ENCODE measurements around the gene PBX2.
A peak's percentile ranks its signal among the peaks of the same experiment; 100 is the strongest.

PBX2 gene

GRCh38 chr6:32170294-32170693 is 19.7 kb downstream of the PBX2 start:
- no peak for DNase-seq

GRCh38 chr6:32168807-32169591 is 21.0 kb downstream of the PBX2 start:
- no peak for DNase-seq

- DNase-seq = no peak
Observed at GRCh38 chr6:32168350-32168749, 21.7 kb downstream of the PBX2 start.

DNA sequence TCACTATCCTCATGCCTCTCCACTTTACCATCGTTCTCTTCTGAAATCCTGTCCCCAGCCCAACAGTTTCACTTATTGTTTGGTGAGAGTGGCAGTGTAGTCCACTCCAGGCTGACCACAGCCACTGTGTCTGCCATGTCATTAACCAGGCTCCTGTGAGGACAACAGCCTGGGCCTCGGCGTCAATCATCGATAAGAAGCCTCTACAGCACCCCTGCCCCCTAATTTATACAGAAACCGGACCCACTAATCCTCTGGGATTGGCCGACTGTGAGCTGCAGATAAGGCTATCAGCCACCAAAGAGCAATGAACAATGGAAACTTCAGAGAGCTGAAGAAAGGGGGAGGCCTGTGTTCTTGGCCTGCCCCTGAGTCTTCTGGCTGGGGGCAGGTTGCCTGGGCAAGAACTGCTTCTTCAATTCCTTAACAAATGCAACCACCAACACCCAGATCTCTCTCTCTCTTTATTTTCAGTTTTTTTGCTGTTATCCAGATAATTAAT is 22.2 kb downstream of the PBX2 start:
- no peak for DNase-seq

- DNase-seq = no peak
Observed at GRCh38 chr6:32167154-32167760, 22.7 kb downstream of the PBX2 start.

DNA sequence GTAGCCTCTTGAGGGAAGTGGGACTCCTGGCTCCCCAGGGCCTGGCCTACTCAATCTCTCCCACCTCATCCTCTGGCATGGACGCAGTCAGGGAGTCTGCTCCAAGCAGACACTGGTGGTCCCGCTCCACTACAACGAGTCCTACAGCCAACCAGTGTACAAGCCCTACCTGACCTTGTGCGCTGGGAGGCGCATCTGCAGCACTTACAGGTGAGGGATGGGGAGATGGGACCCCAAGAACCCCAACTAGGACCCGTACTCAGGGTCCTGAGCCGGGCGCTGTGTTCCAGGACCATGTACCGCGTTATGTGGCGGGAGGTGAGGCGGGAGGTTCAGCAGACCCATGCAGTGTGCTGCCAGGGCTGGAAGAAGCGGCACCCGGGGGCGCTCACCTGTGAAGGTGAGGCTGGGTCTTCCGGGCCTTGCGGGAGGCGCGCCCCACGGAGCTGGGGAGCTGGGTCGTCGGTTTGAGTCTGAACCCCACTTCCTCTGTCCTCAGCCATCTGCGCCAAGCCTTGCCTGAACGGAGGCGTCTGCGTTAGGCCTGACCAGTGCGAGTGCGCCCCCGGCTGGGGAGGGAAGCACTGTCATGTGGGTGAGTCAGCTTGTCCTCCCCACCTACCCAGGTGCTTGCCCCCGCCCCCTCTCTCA is 23.5 kb downstream of the PBX2 start:
- DNase-seq = no peak

DNA sequence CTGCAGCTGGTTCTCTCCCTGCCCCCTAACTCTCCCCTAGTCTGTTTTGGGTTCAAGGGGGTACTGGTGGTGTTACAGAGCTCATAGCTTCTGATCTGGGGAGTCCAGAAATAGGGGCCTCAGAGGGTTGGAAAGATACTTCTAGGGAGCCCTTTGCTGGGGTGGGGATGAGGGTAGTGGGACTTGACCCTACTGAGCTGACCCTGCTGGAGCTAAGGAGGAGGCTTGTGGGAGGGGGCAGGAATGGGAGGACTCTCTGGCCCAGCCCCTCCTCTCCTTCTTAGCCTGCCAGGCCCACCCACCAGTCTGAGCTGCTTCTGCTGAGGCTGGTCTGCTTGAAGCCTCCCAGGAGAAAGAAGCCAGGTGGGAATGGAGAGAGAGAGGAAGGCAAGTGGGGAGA is 25.7 kb downstream of the PBX2 start, which contains the start of gene EGFL8:
Gene EGFL8 (plus strand): TSS at position 301 of the 400 bp plus-strand sequence. CDS start 1,571 bp downstream, outside the sequence.
- DNase-seq = no peak

GRCh38 chr6:32163559-32164258 is 26.3 kb downstream of the PBX2 start:
- DNase-seq = no peak

DNA sequence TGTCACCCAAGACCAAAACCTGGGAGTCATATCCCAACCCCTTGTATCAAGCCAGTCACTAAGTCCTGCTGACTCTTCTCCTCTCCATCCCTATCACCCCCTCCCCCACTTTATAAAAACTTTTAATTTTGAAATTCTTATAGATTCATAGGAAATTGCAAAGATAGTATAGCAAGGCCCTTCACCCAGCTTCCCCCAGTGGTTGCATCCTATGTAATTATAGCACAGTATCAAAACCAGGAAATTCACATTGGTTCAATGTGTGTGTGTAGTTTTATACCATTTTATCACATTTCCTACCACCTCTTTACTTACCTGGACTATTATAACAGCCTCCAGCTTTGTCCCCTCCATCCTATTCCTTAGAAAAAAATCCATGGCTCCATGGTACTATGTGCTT is 31.9 kb downstream of the PBX2 start:
- DNase-seq = no peak

DNA sequence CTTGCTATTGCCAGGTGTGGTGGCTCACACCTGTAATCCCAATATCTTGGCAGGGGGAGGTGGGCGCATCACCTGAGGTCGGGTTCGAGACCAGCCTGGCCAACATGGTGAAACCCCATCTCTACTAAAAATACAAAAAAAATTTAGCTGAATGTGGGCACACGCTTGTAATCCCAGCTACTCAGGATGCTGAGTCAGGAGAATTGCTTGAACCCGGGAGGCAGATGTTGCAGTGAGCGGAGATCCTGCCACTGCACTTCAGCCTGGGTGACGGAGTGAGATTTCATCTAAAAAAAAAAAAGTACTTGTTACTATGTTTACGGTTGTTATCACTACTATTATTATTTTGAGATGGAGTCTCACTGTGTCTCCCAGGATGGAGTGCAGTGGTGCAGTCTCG is 33.1 kb downstream of the PBX2 start:
- no peak for DNase-seq

DNA sequence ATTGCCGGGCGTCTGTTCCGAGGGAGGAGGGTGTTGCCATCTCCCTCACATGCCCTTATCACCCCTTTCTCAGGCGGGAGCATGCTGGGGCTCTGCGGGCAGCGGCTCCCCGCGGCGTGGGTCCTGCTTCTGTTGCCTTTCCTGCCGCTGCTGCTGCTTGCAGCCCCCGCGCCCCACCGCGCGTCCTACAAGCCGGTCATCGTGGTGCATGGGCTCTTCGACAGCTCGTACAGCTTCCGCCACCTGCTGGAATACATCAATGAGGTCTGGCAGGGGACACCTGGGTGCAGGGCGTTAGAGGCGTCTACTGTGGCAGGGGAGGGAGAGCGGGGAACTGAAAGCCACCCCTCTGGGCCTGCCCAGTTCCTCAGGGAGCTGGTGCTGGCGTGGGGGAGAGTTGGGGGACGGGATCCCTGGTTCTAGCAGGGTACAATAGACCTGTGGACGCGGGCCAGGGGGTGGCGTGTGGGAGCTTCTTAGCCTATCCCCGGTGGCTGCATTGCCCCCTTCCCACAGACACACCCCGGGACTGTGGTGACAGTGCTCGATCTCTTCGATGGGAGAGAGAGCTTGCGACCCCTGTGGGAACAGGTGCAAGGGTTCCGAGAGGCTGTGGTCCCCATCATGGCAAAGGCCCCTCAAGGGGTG is 35.4 kb downstream of the PBX2 start:
- DNase-seq = peak; percentile 60

DNA sequence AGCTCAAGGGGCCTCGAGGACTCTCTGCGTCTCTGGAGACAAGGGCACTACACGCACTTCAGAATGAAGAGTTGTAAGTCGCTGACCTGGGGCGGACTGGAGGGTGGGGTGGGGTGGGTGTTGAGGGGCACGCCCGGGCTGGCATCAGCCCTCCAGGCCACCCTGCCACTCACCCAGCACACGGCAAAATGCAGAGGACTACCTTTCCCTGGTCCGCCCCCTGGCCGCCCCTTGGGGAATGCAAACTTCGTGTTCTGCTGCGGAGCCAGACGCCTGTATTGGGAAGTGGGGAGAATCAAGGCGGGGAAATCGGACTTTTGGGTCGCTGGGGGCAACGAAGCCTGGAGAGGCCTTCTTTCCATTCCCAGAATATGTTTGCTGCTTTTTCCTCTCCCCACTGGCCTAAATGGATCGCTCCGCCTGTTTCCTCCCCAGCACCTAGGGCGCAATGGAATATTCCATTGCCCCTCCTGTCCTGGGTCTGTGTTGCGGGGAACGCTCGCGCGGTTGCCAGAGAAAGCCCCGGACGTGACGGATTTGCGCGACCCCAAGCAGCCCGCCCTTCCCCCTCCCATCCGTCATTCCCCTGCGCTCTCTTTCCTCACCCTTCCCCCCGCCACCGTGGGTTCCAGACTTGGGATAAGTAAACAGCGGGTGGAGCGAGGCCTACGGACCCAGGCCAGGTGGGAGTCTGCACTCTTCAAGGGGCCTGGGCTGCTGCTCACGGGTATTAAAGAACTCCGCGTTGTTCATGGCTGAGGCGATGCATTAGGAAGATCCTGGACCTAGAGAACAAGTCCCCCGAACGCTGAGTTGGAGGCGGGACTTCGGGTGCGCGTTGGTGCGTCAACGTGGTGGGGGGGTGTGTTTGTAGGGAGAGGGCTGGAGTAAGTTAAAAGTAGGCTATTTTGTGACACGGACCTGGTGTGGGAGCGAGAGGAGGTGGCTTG is 36.2 kb downstream of the PBX2 start, which contains the start of gene PPT2:
Gene PPT2 (plus strand): TSS at position 578 of the 950 bp plus-strand sequence. CDS start 454 bp downstream, outside the sequence.
- peak; percentile 83 for DNase-seq

GRCh38 chr6:32152769-32153563 is 37.0 kb downstream of the PBX2 start:
- peak; percentile 45 for DNase-seq

DNA sequence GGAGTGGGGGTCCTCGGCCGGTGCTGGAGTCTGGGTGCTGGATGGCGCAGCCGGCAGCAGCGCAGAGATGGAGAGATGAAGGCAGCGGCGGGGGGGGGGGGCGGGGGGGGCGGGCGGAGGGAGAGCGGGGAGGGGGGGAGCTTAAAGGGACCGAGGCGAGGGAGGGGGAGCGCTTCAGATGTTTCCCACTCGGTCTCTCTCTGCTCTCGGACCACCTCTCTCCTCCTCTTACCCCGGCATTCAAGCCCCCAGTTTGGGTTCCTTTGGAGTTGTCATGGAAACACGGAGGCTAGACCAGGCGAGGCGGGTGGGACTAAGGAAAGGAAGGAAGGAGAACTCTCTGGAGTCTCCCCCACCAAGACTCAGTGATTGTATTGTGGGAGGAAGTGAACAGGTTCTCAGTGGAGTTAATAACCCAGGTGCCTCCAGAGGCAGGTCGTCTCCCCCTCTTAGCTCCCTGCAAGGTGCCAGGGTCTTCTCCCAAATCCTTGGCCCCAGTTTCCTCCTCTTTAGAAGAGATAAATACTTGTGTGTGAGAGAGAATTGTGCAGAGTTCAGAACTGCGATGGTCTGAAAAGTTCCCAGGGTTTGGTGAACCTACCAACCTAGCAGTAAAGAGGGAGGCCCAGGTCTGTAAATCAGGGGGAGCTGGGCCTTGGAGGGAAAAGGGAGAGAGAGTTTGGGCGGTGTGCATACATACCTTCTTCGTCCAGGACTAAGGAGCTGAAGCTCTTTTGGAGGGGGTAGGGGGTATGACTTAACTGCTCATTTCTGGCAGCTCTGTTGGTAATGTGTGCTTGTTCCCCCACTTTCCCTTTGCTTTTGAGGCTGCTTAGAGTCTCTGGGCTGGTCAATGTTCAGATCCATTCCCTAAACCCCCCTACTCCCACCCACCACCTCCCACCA is 37.9 kb downstream of the PBX2 start, which contains the start of gene PRRT1:
Gene PRRT1 (minus strand): TSS at position 77 of the 906 bp plus-strand sequence. CDS start 112 bp downstream, outside the sequence.
- no peak for DNase-seq

DNA sequence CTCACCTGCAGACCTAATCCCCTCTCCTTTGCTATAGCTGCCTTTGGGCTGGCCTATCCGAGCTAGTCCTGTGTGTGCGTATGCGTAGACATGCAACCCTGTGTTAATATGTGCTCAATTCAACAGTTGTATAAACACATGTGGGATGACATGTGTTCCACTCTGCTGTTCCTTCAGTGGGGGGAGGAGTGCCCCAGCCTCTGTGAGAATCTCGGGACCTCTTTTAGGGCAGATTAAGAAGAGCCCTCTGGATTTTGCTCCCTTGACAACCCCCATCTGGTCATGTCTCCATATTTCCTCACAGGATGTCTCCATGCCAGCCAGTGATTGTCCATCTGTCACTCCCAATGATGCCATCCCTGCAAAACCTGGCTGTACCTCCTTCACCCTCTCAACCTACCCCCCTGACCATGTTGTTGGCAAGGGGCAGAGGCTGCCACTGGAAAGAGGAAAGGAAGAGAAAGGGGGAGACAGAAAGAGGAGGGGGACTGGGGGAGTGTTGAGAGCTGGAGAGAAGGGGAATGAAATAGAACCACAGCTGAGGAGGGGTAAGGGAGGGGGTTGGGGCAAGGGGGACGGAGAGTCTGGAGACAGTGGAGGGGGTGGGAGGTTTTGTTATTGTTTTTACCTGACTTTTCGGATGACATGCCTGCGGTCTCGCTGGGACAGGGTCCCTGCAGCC is 38.7 kb downstream of the PBX2 start:
- no peak for DNase-seq

- DNase-seq = no peak
Observed at GRCh38 chr6:32149932-32150870, 39.8 kb downstream of the PBX2 start.

DNA sequence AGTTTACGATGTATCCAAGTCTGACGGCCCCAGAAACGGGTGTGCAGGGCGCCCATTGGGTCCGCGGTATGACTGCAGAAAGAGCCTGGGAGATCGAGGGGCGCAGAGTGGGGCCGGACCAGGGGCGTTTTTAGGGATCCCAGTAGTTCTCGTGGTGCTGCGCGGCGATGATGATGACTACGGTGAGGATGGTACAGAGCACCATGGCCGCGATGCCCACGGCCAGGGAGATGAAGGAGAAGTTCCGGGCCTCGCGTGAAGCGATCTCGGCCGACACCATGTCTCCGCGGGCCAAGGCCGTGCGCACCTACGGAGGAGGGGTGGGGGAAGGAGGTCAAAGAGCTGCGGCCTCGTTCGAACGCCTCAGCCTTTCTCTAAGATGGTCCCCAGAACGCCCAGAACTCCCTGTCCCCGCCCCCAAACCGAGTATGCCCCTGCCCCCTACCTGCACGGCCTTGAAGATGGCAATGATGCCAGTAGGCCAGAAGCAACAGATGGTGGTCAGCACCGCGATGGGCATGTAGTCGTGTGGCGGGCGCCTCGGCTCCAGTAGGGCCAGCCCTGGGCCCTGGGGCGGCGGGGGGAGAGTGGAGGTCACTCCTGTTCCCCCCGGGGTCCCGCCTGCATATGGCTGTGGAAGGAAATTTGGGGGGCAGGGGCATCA is 40.8 kb downstream of the PBX2 start:
- no peak for DNase-seq
